K562 (cell line): ENCODE data around the gene C19orf12. TPM values are rescaled to one million over a fixed set of nuclear protein-coding genes. Genes with fewer than 3 reads are reported as not detected.

ENCODE experiments used
- CBFA2T3 ChIP-seq: fragments of 450-650 bp; IDR thresholded peaks from 2 replicates; pipeline ENCODE4 v1.6.1; 2017
- CBX1 ChIP-seq: sonication (generic); IDR thresholded peaks from 2 replicates; pipeline ENCODE4 v1.6.1; 2016; ENCODE audit warnings: antibody characterized with exemption, low read depth, mild to moderate bottlenecking
- E4F1 ChIP-seq: fragments of 250-450 bp; sonication (Bioruptor Pico); IDR thresholded peaks from 2 replicates; pipeline ENCODE4 v1.5.0; 2021; ENCODE audit warnings: mild to moderate bottlenecking, borderline replicate concordance
- ETS2 ChIP-seq: IDR thresholded peaks from 2 replicates; pipeline ENCODE4 v1.6.1; 2016; ENCODE audit warnings: borderline replicate concordance, missing genetic modification characterization, mild to moderate bottlenecking, moderate library complexity, missing compliant biosample characterization; ENCODE audit not compliant: poor library complexity, severe bottlenecking
- GATAD2A ChIP-seq: fragments of 450-650 bp; IDR thresholded peaks from 2 replicates; pipeline ENCODE4 v1.6.1; 2017
- HDAC2 ChIP-seq: fragments of 450-650 bp; IDR thresholded peaks from 2 replicates; pipeline ENCODE4 v1.6.1; 2016; ENCODE audit warnings: mild to moderate bottlenecking
- JUND ChIP-seq, 2 experiments: IDR thresholded peaks; 2 replicates in 1 of 2; 3 replicates in 1 of 2; pipeline ENCODE4 v1.6.1; 2011; ENCODE audit warnings: borderline replicate concordance in 2 of 2, low read depth in 2 of 2, low read length in 2 of 2, improper control_type of control experiment in 1 of 2, missing biosample characterization in 1 of 2, missing genetic modification characterization in 1 of 2, missing genetic modification reagents in 1 of 2
- MAFK ChIP-seq: IDR thresholded peaks from 2 replicates; pipeline ENCODE4 v1.6.1; 2011; ENCODE audit warnings: low read length, improper control_type of control experiment
- NCOA4 ChIP-seq: fragments of 450-650 bp; IDR thresholded peaks from 2 replicates; pipeline ENCODE4 v1.6.1; 2018; ENCODE audit warnings: mild to moderate bottlenecking; ENCODE audit not compliant: partially characterized antibody
- RBM39 ChIP-seq: fragments of 200-400 bp; formaldehyde crosslinking; optimal IDR thresholded peaks from 2 replicates; pipeline ENCODE3; 2018; ENCODE audit warnings: low read depth, low read length
- U2AF1 ChIP-seq: fragments of 200-400 bp; formaldehyde crosslinking; optimal IDR thresholded peaks from 2 replicates; pipeline ENCODE3; 2017; ENCODE audit warnings: mild to moderate bottlenecking, low read depth, low read length, moderate library complexity
- XRCC5 ChIP-seq: fragments of 200-400 bp; formaldehyde crosslinking; IDR thresholded peaks from 2 replicates; pipeline ENCODE4 v1.6.1; 2017; ENCODE audit warnings: low read depth, mild to moderate bottlenecking, low read length
- ZNF699 ChIP-seq: fragments of 250-450 bp; sonication (Bioruptor Pico); IDR thresholded peaks from 2 replicates; pipeline ENCODE4 v1.8.0; 2021; ENCODE audit warnings: mild to moderate bottlenecking, moderate library complexity; ENCODE audit not compliant: insufficient replicate concordance
- ZNF785 ChIP-seq: fragments of 250-450 bp; sonication (Bioruptor Pico); IDR thresholded peaks from 2 replicates; pipeline ENCODE4 v1.4.0; 2020; ENCODE audit warnings: mild to moderate bottlenecking
- ZSCAN29 ChIP-seq: fragments of 450-650 bp; IDR thresholded peaks from 2 replicates; pipeline ENCODE4 v1.6.1; 2017
- polyA plus RNA-seq, 8 experiments: library from polyadenylated mRNA; depleted of rRNA in 4 of 8; stranded (reverse) in 5 of 8; unstranded in 3 of 8; fragments of >200 nt; fragmentation: Nextera tagmentation in 2 of 8; fragmentation: Illumina TruSeq in 1 of 8; extraction: Ambion mirVana in 2 of 8; extraction: Trizol in 1 of 8; gene quantifications; 2 replicates each; pipeline versions ENCODE4 v1.2.1 to v1.2.3, GENCODE V29; 2011 to 2014; ENCODE audit warnings: inconsistent platforms in 1 of 8, missing spikeins in 1 of 8
- total RNA-seq, 7 experiments: library from RNA; depleted of rRNA in 6 of 7; stranded (reverse); fragments of >200 nt in 6 of 7; fragmentation: Illumina TruSeq in 2 of 7; extraction: Trizol in 2 of 7; gene quantifications; 2 replicates each; pipeline versions ENCODE4 v1.2.1 to v1.2.3, GENCODE V29; 2011 to 2021; ENCODE audit warnings: low replicate concordance in 1 of 7
- TF ChIP-seq, protein P1 (sequence below), 3 experiments: IDR thresholded peaks in 2 of 3; conservative IDR thresholded peaks in 1 of 3; 2 replicates each; pipeline ENCODE4 v1.5.1; 2011 to 2012; ENCODE audit warnings: low read length in 3 of 3, mild to moderate bottlenecking in 3 of 3, control low read depth in 2 of 3, improper control_type of control experiment in 1 of 3, inconsistent platforms in 1 of 3, low read depth in 1 of 3, mixed read lengths in 1 of 3, moderate library complexity in 1 of 3; ENCODE audit not compliant: insufficient read depth in 2 of 3
- TF ChIP-seq, protein P2 (sequence below): fragments of 450-650 bp; formaldehyde crosslinking; IDR thresholded peaks from 2 replicates; pipeline ENCODE4 v1.4.0; 2022; ENCODE audit warnings: missing genetic modification characterization
- TF ChIP-seq, protein P3 (sequence below): sonication (generic); formaldehyde crosslinking; IDR thresholded peaks from 2 replicates; pipeline ENCODE4 v1.8.0; 2023; ENCODE audit warnings: mild to moderate bottlenecking, missing genetic modification reagents

C19orf12 gene
- total and polyA plus RNA-seq, 9 of the 15 experiments (the other 6 are each of a cell fraction or from before 2014, with no cell fraction given): 1.9 to 14.5 (median 10.2) TPM

- TF ChIP-seq, protein P1, sequence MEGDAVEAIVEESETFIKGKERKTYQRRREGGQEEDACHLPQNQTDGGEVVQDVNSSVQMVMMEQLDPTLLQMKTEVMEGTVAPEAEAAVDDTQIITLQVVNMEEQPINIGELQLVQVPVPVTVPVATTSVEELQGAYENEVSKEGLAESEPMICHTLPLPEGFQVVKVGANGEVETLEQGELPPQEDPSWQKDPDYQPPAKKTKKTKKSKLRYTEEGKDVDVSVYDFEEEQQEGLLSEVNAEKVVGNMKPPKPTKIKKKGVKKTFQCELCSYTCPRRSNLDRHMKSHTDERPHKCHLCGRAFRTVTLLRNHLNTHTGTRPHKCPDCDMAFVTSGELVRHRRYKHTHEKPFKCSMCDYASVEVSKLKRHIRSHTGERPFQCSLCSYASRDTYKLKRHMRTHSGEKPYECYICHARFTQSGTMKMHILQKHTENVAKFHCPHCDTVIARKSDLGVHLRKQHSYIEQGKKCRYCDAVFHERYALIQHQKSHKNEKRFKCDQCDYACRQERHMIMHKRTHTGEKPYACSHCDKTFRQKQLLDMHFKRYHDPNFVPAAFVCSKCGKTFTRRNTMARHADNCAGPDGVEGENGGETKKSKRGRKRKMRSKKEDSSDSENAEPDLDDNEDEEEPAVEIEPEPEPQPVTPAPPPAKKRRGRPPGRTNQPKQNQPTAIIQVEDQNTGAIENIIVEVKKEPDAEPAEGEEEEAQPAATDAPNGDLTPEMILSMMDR (IDR thresholded peaks at IDR 0.05 in 2 of 3, conservative IDR thresholded peaks at IDR 0.05 in 1 of 3; ENCODE audit: insufficient read depth in 2 of 3, low read depth in 1 of 3, low read length in 3 of 3): peak; percentile 39 to 54 (median 50)
- TF ChIP-seq U2AF1 (no peak), E4F1 (CRISPR knock-in tag) (no peak), RBM39 (no peak), CBFA2T3 (no peak), NCOA4 (no peak), MAFK (no peak), GATAD2A (no peak), ZSCAN29 (no peak), ZNF699 (no peak), HDAC2 (no peak), CBX1 (no peak), ZNF785 (CRISPR knock-in tag) (no peak), JUND (IDR thresholded peaks at IDR 0.05; ENCODE audit: borderline replicate concordance, low read depth, low read length) (0 out of 2 replicates have a peak, but pooled peaks have one; percentile 18), JUND (tag; IDR thresholded peaks at IDR 0.05; ENCODE audit: borderline replicate concordance, low read depth, low read length) (0 out of 3 replicates have a peak, but pooled peaks have one; percentile 23), ETS2 (tag) (no peak), XRCC5 (no peak)
- TF ChIP-seq, protein P2, sequence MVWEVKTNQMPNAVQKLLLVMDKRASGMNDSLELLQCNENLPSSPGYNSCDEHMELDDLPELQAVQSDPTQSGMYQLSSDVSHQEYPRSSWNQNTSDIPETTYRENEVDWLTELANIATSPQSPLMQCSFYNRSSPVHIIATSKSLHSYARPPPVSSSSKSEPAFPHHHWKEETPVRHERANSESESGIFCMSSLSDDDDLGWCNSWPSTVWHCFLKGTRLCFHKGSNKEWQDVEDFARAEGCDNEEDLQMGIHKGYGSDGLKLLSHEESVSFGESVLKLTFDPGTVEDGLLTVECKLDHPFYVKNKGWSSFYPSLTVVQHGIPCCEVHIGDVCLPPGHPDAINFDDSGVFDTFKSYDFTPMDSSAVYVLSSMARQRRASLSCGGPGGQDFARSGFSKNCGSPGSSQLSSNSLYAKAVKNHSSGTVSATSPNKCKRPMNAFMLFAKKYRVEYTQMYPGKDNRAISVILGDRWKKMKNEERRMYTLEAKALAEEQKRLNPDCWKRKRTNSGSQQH: no peak
- TF ChIP-seq, protein P3, sequence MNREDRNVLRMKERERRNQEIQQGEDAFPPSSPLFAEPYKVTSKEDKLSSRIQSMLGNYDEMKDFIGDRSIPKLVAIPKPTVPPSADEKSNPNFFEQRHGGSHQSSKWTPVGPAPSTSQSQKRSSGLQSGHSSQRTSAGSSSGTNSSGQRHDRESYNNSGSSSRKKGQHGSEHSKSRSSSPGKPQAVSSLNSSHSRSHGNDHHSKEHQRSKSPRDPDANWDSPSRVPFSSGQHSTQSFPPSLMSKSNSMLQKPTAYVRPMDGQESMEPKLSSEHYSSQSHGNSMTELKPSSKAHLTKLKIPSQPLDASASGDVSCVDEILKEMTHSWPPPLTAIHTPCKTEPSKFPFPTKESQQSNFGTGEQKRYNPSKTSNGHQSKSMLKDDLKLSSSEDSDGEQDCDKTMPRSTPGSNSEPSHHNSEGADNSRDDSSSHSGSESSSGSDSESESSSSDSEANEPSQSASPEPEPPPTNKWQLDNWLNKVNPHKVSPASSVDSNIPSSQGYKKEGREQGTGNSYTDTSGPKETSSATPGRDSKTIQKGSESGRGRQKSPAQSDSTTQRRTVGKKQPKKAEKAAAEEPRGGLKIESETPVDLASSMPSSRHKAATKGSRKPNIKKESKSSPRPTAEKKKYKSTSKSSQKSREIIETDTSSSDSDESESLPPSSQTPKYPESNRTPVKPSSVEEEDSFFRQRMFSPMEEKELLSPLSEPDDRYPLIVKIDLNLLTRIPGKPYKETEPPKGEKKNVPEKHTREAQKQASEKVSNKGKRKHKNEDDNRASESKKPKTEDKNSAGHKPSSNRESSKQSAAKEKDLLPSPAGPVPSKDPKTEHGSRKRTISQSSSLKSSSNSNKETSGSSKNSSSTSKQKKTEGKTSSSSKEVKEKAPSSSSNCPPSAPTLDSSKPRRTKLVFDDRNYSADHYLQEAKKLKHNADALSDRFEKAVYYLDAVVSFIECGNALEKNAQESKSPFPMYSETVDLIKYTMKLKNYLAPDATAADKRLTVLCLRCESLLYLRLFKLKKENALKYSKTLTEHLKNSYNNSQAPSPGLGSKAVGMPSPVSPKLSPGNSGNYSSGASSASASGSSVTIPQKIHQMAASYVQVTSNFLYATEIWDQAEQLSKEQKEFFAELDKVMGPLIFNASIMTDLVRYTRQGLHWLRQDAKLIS: no peak
Measured at GRCh38 chr19:29671393-29672160, 43.5 kb downstream of the C19orf12 start (continued).
